Keratinocyte (primary cell): Measurements from ENCODE around the gene SCEL. TPM values are rescaled to one million over a fixed set of nuclear protein-coding genes. Genes with fewer than 3 reads are reported as not detected.
"Not testable (repeated sequence)": the region's sequence is repeated elsewhere in the genome, so short reads cannot be mapped to it uniquely, and the experiment has no call there.

Experiments
- DNase-seq: peaks from one replicate; pipeline ENCODE4 v3.0.0-alpha.2; 2011; ENCODE audit warnings: low read depth, missing footprints, low spot score
- FAIRE-seq: peaks from 2 replicates; lab custom pipeline; 2011; peaks lifted over from hg19 to GRCh38; lab: Jason Lieb, UNC
- H2AFZ ChIP-seq: 2 replicates; pipeline ENCODE4 v1.6.0; 2012; ENCODE audit warnings: low read length, control low read depth, inconsistent platforms; ENCODE audit not compliant: control insufficient read depth
- H3K27ac ChIP-seq: 2 replicates; pipeline ENCODE4 v1.5.1; 2011; ENCODE audit warnings: low read length; ENCODE audit not compliant: control insufficient read depth, insufficient read depth
- H3K27me3 ChIP-seq: 3 replicates; pipeline ENCODE4 v1.6.0; 2011; ENCODE audit warnings: low read length; ENCODE audit not compliant: control insufficient read depth, insufficient read depth; ENCODE audit errors: extremely low read depth
- H3K36me3 ChIP-seq, 2 experiments: 2 replicates in 1 of 2; 3 replicates in 1 of 2; pipeline ENCODE4 v1.5.1; 2011; ENCODE audit warnings: low read length in 2 of 2, mild to moderate bottlenecking in 1 of 2; ENCODE audit not compliant: control insufficient read depth in 2 of 2, insufficient read depth in 2 of 2; ENCODE audit errors: extremely low read depth in 1 of 2
- H3K4me1 ChIP-seq: 3 replicates; pipeline ENCODE4 v1.5.1; 2011; ENCODE audit warnings: low read length; ENCODE audit not compliant: control insufficient read depth, insufficient read depth; ENCODE audit errors: extremely low read depth
- H3K4me2 ChIP-seq: 3 replicates; pipeline ENCODE4 v1.6.0; 2011; ENCODE audit warnings: low read depth, low read length; ENCODE audit not compliant: control insufficient read depth, insufficient read depth; ENCODE audit errors: extremely low read depth
- H3K4me3 ChIP-seq, 3 experiments: fragments of 200-600 bp in 1 of 3; sonication (generic) in 1 of 3; 2 replicates in 2 of 3; 3 replicates in 1 of 3; pipeline ENCODE4 v1.5.1; 2011 to 2016; ENCODE audit warnings: low read length in 3 of 3, mild to moderate bottlenecking in 3 of 3, control low read depth in 2 of 3, inconsistent platforms in 1 of 3, low read depth in 1 of 3, mixed read lengths in 1 of 3, mixed run types in 1 of 3, moderate library complexity in 1 of 3; ENCODE audit not compliant: control insufficient read depth in 2 of 3, insufficient read depth in 2 of 3; ENCODE audit errors: extremely low read depth in 1 of 3
- H3K79me2 ChIP-seq: 2 replicates; pipeline ENCODE4 v1.6.0; 2012; ENCODE audit warnings: low read length; ENCODE audit not compliant: control insufficient read depth, insufficient read depth
- H3K9ac ChIP-seq: 3 replicates; pipeline ENCODE4 v1.6.0; 2011; ENCODE audit warnings: low read length; ENCODE audit not compliant: control insufficient read depth, insufficient read depth; ENCODE audit errors: extremely low read depth
- H3K9me1 ChIP-seq: 3 replicates; pipeline ENCODE4 v1.6.0; 2011; ENCODE audit warnings: low read length; ENCODE audit not compliant: control insufficient read depth, insufficient read depth; ENCODE audit errors: extremely low read depth
- H3K9me3 ChIP-seq: 2 replicates; pipeline ENCODE4 v1.5.1; 2012; ENCODE audit warnings: low read depth, low read length; ENCODE audit not compliant: control insufficient read depth
- H4K20me1 ChIP-seq: 3 replicates; pipeline ENCODE4 v1.6.0; 2011; ENCODE audit warnings: low read length; ENCODE audit not compliant: control insufficient read depth, insufficient read depth; ENCODE audit errors: extremely low read depth
- CTCF ChIP-seq, 3 experiments: IDR thresholded peaks in 1 of 3; conservative IDR thresholded peaks in 1 of 3; optimal IDR thresholded peaks in 1 of 3; 2 replicates in 2 of 3; 3 replicates in 1 of 3; pipeline versions ENCODE3 to v1.5.1; 2011; ENCODE audit warnings: low read length in 3 of 3, mild to moderate bottlenecking in 3 of 3, moderate library complexity in 2 of 3, control low read depth in 1 of 3, inconsistent platforms in 1 of 3; ENCODE audit not compliant: insufficient read depth in 2 of 3; ENCODE audit errors: extremely low read depth in 1 of 3
- EZH2 ChIP-seq: IDR thresholded peaks from one replicate; pipeline ENCODE4 v1.6.1; 2012; ENCODE audit warnings: inconsistent platforms, mild to moderate bottlenecking, low read length, moderate library complexity
- dilution Hi-C: fragments of 300-500 bp; cut with MboI; formaldehyde crosslinking; loops from one replicate; pipeline ENCODE4 v1.7.0; 2020; ENCODE audit warnings: low sequenced_read_pairs; ENCODE audit not compliant: extremely low pct_ligation_motif_present
- polyA plus RNA-seq, 5 experiments: library from polyadenylated mRNA; depleted of rRNA in 3 of 5; stranded (reverse) in 3 of 5; stranded (forward) in 1 of 5; unstranded in 1 of 5; fragments of >200 nt; gene quantifications; 1 replicate in 1 of 5; 2 replicates in 3 of 5; 3 replicates in 1 of 5; pipeline versions ENCODE4 v1.2.1 to v1.2.3, GENCODE V29; 2011 to 2012; ENCODE audit warnings: missing spikeins in 2 of 5, low read depth in 1 of 5, low replicate concordance in 1 of 5

SCEL gene
- polyA plus RNA-seq, 1 donor (not counting 4 experiments of a cell fraction or from before 2014, with no cell fraction given), result 30.5 TPM

GRCh38 chr13:77653301-77653700 is 117.8 kb downstream of the SCEL start:
- dilution Hi-C loops, result no loop called here
- no peak for FAIRE-seq

GRCh38 chr13:77660016-77660415 is 124.5 kb downstream of the SCEL start:
- H2AFZ ChIP-seq, H3K4me2 ChIP-seq, DNase-seq, H3K36me3 ChIP-seq, FAIRE-seq, H4K20me1 ChIP-seq, H3K4me3 ChIP-seq, H3K9me3 ChIP-seq, H3K9ac ChIP-seq, H3K27ac ChIP-seq, H3K9me1 ChIP-seq, H3K27me3 ChIP-seq, dilution Hi-C loops, H3K4me1 ChIP-seq, H3K79me2 ChIP-seq: not testable (repeated sequence)

More at GRCh38 chr13:77653301-77653700, 117.8 kb downstream of the SCEL start:
- Histone ChIP-seq H3K79me2 (no peaks in the 10 kb centered on the region), H3K36me3 (no peaks in the 10 kb centered on the region), H4K20me1 (no peaks in the 10 kb centered on the region), H3K27ac (no peak overlapping the region), H3K4me1 (no peaks in the 10 kb centered on the region), H3K9me1 (no peaks in the 10 kb centered on the region), H2AFZ (no peak overlapping the region), H3K27me3 (no peaks in the 10 kb centered on the region), H3K4me2 (no peak overlapping the region), H3K9ac (no peak overlapping the region), H3K4me3 (no peak overlapping the region), H3K9me3 (no peaks in the 10 kb centered on the region)
- TF ChIP-seq EZH2 (no peak), CTCF (optimal IDR thresholded peaks at IDR 0.05 in 1 of 3, IDR thresholded peaks at IDR 0.05 in 1 of 3, conservative IDR thresholded peaks at IDR 0.05 in 1 of 3; ENCODE audit: extremely low read depth in 1 of 3, insufficient read depth in 2 of 3, low read length in 3 of 3) (no peak)
- DNase-seq, result no peak

- H3K36me3 ChIP-seq, result no peaks in the 10 kb centered on the region
- no peaks in the 10 kb centered on the region for H3K9me1 ChIP-seq
- H2AFZ ChIP-seq, result no peak overlapping the region
- no peak for FAIRE-seq
- dilution Hi-C loops, result no loop called here
- no peaks in the 10 kb centered on the region for H3K4me1 ChIP-seq
- H3K9me3 ChIP-seq, result no peaks in the 10 kb centered on the region
- no peak overlapping the region for H3K27ac ChIP-seq
- H3K4me2 ChIP-seq, result no peak overlapping the region
- no peaks in the 10 kb centered on the region for H3K27me3 ChIP-seq
- no peak for DNase-seq
- H3K9ac ChIP-seq, result no peak overlapping the region
- no peak overlapping the region for H3K4me3 ChIP-seq
- no peaks in the 10 kb centered on the region for H4K20me1 ChIP-seq
- no peak for TF ChIP-seq EZH2
- no peak for TF ChIP-seq CTCF (optimal IDR thresholded peaks at IDR 0.05 in 1 of 3, IDR thresholded peaks at IDR 0.05 in 1 of 3, conservative IDR thresholded peaks at IDR 0.05 in 1 of 3; ENCODE audit: extremely low read depth in 1 of 3, insufficient read depth in 2 of 3, low read length in 3 of 3)
- H3K79me2 ChIP-seq, result no peaks in the 10 kb centered on the region
Measured at GRCh38 chr13:77660841-77661250, 125.3 kb downstream of the SCEL start.

- H3K79me2 ChIP-seq, H3K9me1 ChIP-seq, H3K9me3 ChIP-seq, H3K9ac ChIP-seq, H3K27me3 ChIP-seq, H4K20me1 ChIP-seq, H3K27ac ChIP-seq, dilution Hi-C loops, FAIRE-seq, H3K4me2 ChIP-seq, H2AFZ ChIP-seq, H3K4me3 ChIP-seq, DNase-seq, H3K4me1 ChIP-seq, H3K36me3 ChIP-seq: not testable (repeated sequence)
Measured at GRCh38 chr13:77662301-77662700, 126.8 kb downstream of the SCEL start.
